ENCODE measurements around the gene KCNMA1.
"Not testable (repeated sequence)": the region's sequence is repeated elsewhere in the genome, so short reads cannot be mapped to it uniquely, and the experiment has no call there.

DNA sequence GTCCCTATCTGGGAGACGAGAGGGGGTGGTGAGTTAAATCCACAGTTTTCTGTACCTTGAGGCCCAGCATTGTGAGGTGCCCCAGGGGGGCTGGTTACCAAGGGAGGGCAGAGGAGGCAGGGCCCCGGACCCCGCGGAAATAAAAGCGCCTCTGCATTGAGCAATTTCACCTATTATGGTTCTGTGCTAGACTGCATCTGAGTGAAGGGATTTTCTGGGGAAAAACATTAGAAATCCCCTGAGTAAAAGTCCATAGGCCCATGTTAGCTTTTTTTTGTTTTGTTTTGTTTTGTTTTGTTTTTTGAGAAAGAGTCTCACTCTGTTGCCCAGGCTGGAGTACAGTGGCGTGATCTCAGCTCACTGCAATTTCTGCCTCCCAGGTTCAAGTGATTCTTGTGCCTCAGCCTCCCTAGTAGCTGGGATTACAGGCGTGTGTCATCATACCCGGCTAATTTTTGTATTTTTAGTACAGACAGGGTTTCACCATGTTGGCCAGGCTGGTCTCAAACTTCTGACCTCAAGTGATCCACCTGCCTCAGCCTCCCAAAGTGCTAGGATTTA, 225.0 kb downstream of the KCNMA1 start:
- TF ChIP-seq, protein P1, sequence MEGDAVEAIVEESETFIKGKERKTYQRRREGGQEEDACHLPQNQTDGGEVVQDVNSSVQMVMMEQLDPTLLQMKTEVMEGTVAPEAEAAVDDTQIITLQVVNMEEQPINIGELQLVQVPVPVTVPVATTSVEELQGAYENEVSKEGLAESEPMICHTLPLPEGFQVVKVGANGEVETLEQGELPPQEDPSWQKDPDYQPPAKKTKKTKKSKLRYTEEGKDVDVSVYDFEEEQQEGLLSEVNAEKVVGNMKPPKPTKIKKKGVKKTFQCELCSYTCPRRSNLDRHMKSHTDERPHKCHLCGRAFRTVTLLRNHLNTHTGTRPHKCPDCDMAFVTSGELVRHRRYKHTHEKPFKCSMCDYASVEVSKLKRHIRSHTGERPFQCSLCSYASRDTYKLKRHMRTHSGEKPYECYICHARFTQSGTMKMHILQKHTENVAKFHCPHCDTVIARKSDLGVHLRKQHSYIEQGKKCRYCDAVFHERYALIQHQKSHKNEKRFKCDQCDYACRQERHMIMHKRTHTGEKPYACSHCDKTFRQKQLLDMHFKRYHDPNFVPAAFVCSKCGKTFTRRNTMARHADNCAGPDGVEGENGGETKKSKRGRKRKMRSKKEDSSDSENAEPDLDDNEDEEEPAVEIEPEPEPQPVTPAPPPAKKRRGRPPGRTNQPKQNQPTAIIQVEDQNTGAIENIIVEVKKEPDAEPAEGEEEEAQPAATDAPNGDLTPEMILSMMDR (IDR thresholded peaks at IDR 0.05 in 4 of 5, conservative IDR thresholded peaks at IDR 0.05 in 1 of 5): not testable (repeated sequence)
- TF ChIP-seq POLR2A (IDR thresholded peaks at IDR 0.05): not testable (repeated sequence)
